ENCODE measurements around the gene IFNA5.

The IFNA5 gene

GRCh38 chr9:21287280-21287679, 17.8 kb downstream of the IFNA5 start:
- Histone ChIP-seq H3K9ac (ENCODE audit: low read length) (no peak overlapping the region), H3F3A (ENCODE audit: insufficient read depth) (no peaks in the 10 kb centered on the region), H3K4me2 (ENCODE audit: low read depth, low read length, poor library complexity, severe bottlenecking) (no peak overlapping the region), H3K27ac (ENCODE audit: low read depth, low read length) (no peak overlapping the region), H2AFZ (ENCODE audit: low read depth, low read length, severe bottlenecking) (no peak overlapping the region), H3K36me3 (ENCODE audit: low read length) (no peaks in the 10 kb centered on the region), H3K27me3 (ENCODE audit: low read length) (no peaks in the 10 kb centered on the region), H3K9me3 (ENCODE audit: insufficient read depth, low read length) (no peaks in the 10 kb centered on the region), H4K20me1 (ENCODE audit: low read depth, low read length) (no peaks in the 10 kb centered on the region), H3K4me3 (ENCODE audit: insufficient read depth, low read length, poor library complexity, severe bottlenecking) (no peak overlapping the region), H3K9me2 (replicated peaks; ENCODE audit: insufficient read depth, low read length) (no peaks in the 10 kb centered on the region), H3K79me2 (ENCODE audit: insufficient read depth, low read length) (no peaks in the 10 kb centered on the region)
- TF ChIP-seq EZH2phosphoT487 (conservative IDR thresholded peaks at IDR 0.05; ENCODE audit: low read length) = no peak
- TF ChIP-seq CTCF (IDR thresholded peaks at IDR 0.05; ENCODE audit: insufficient read depth, low read length, poor library complexity, severe bottlenecking) = no peak

DNA sequence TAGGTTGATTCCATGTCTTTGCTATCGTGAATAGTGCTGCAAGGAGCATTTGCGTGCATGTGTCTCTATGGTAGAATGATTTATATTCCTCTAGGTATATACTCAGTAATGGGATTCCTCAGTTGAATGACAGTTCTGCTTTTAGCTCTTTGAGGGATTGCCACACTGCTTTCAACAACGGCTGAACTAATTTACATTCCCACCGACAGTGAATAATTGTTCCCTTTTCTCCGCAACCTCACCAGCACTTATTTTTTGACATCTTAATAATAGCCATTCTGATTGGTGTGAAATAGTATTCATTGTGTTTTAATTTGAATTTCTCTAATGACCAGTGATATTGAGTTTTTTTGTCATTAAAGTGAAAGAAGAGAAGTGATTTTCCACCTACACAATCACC, 18.5 kb downstream of the IFNA5 start:
- H3K27me3 ChIP-seq (ENCODE audit: low read length) = no peaks in the 10 kb centered on the region
- no peaks in the 10 kb centered on the region for H3K79me2 ChIP-seq (ENCODE audit: insufficient read depth, low read length)
- no peaks in the 10 kb centered on the region for H3K9me3 ChIP-seq (ENCODE audit: insufficient read depth, low read length)
- H3K9me2 ChIP-seq (replicated peaks; ENCODE audit: insufficient read depth, low read length) = no peaks in the 10 kb centered on the region
- H3K36me3 ChIP-seq (ENCODE audit: low read length) = no peaks in the 10 kb centered on the region
- H2AFZ ChIP-seq (ENCODE audit: low read depth, low read length, severe bottlenecking) = no peak overlapping the region
- H3K4me3 ChIP-seq (ENCODE audit: insufficient read depth, low read length, poor library complexity, severe bottlenecking) = no peak overlapping the region
- no peak overlapping the region for H3K9ac ChIP-seq (ENCODE audit: low read length)
- H4K20me1 ChIP-seq (ENCODE audit: low read depth, low read length) = no peaks in the 10 kb centered on the region
- H3K4me2 ChIP-seq (ENCODE audit: low read depth, low read length, poor library complexity, severe bottlenecking) = no peak overlapping the region
- no peak overlapping the region for H3K27ac ChIP-seq (ENCODE audit: low read depth, low read length)
- H3F3A ChIP-seq (ENCODE audit: insufficient read depth) = no peaks in the 10 kb centered on the region
- TF ChIP-seq EZH2phosphoT487 (conservative IDR thresholded peaks at IDR 0.05; ENCODE audit: low read length) (no peak), CTCF (IDR thresholded peaks at IDR 0.05; ENCODE audit: insufficient read depth, low read length, poor library complexity, severe bottlenecking) (no peak)

- no peaks in the 10 kb centered on the region for H3F3A ChIP-seq (ENCODE audit: insufficient read depth)
- no peak overlapping the region for H3K27ac ChIP-seq (ENCODE audit: low read depth, low read length)
- no peak overlapping the region for H2AFZ ChIP-seq (ENCODE audit: low read depth, low read length, severe bottlenecking)
- H3K4me3 ChIP-seq (ENCODE audit: insufficient read depth, low read length, poor library complexity, severe bottlenecking) = no peak overlapping the region
- no peaks in the 10 kb centered on the region for H3K9me2 ChIP-seq (replicated peaks; ENCODE audit: insufficient read depth, low read length)
- H3K27me3 ChIP-seq (ENCODE audit: low read length) = no peaks in the 10 kb centered on the region
- no peak overlapping the region for H3K9ac ChIP-seq (ENCODE audit: low read length)
- H4K20me1 ChIP-seq (ENCODE audit: low read depth, low read length) = no peaks in the 10 kb centered on the region
- H3K36me3 ChIP-seq (ENCODE audit: low read length) = no peaks in the 10 kb centered on the region
- H3K4me2 ChIP-seq (ENCODE audit: low read depth, low read length, poor library complexity, severe bottlenecking) = no peak overlapping the region
- no peaks in the 10 kb centered on the region for H3K9me3 ChIP-seq (ENCODE audit: insufficient read depth, low read length)
- TF ChIP-seq EZH2phosphoT487 (conservative IDR thresholded peaks at IDR 0.05; ENCODE audit: low read length) = no peak
- TF ChIP-seq CTCF (IDR thresholded peaks at IDR 0.05; ENCODE audit: insufficient read depth, low read length, poor library complexity, severe bottlenecking) = no peak
- no peaks in the 10 kb centered on the region for H3K79me2 ChIP-seq (ENCODE audit: insufficient read depth, low read length)
Observed at GRCh38 chr9:21286099-21286498, 19.0 kb downstream of the IFNA5 start.

Measured in SU-DHL-6 (cell line).